ENCODE results near the gene ASB16. TPM values are rescaled to one million over a fixed set of nuclear protein-coding genes. Genes with fewer than 3 reads are reported as not detected.
A peak's percentile ranks its signal among the peaks of the same experiment; 100 is the strongest.

Gene ASB16
- total and polyA plus RNA-seq, 2 donors (not counting 3 experiments of a cell fraction or from before 2014, with no cell fraction given): not detected

DNA sequence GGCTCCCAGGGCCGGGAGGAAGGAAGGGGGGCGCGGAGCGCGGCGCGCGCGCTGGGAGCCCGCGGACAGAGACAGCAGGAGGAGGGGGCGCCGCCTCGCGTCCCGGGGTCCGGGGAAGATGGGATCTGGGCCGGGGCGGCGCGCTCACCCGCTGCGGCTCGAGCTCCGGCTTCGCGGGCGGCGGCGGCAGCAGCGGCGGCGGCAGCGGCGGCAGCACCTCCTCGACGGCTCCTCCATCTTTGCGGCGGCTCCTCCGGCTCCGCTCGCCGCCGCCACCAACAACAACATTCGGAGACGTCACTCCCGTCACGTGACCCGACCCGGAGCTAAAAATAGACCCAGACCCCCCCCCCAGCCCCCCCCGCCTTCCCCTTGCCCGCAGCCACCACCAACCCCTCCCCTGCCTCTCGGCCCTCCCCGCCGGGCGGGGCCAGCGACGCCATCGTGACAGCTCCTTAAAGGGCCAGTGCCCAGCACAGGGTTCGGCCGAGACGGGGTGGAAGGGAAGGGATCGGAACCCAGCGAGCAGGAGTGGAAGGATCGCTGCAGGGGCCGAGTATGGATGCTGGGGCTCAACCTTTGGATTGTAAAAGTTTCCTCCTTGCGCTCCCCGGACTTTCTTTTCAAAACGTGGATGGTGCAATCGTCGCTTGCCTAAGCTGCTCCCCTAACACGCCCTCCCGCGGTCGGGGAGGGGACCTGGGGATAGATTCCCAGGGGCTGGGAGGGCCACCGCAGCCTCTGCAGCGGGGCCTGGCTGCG lies 47.0 kb upstream of the ASB16 start, which contains the start of gene HDAC5:
TSS of gene HDAC5 (minus strand) at position 286 of the 762 bp plus-strand sequence. CDS start 6,126 bp downstream, outside the sequence.
- Histone ChIP-seq H3K27ac (ENCODE audit: insufficient read depth, low read depth, low read length) (peak within 1 kb of the TSS; percentile 51), H3K4me1 (ENCODE audit: control insufficient read depth, extremely low read depth, insufficient read depth, low read length) (peaks cover 7% of the 10 kb centered on the region), H3K27me3 (ENCODE audit: control insufficient read depth in 2 of 2, insufficient read depth in 2 of 2, low read length in 2 of 2) (peaks cover 2 to 7% of the 10 kb centered on the region in 2 experiments), H3K4me3 (replicated peaks in 1 of 3; ENCODE audit: insufficient read depth in 1 of 3, low read depth in 1 of 3, low read length in 3 of 3) (peak within 1 kb of the TSS; percentile 58 to 80 (median 78)), H4K20me1 (replicated peaks; ENCODE audit: control insufficient read depth, extremely low read depth, insufficient read depth, low read length) (no peaks in the 10 kb centered on the region), H3K4me2 (ENCODE audit: insufficient read depth, low read length) (peak within 1 kb of the TSS; percentile 75), H2AFZ (ENCODE audit: low read depth, low read length) (peak within 1 kb of the TSS; percentile 89), H3K79me2 (ENCODE audit: control insufficient read depth, insufficient read depth, low read length) (no peaks in the 10 kb centered on the region), H3K9ac (replicated peaks; ENCODE audit: extremely low read depth, insufficient read depth, low read length) (peak within 1 kb of the TSS; percentile 86), H3K9me3 (replicated peaks; ENCODE audit: control insufficient read depth, insufficient read depth, low read length) (no peaks in the 10 kb centered on the region), H3K9me1 (replicated peaks; ENCODE audit: control insufficient read depth, extremely low read depth, insufficient read depth, low read length) (no peaks in the 10 kb centered on the region), H3K36me3 (ENCODE audit: control insufficient read depth in 2 of 2, extremely low read depth in 1 of 2, insufficient read depth in 2 of 2, low read length in 2 of 2) (no peaks in the 10 kb centered on the region)
- intact Hi-C loops (cut with micrococcal nuclease) (loop anchor here (1.0 kb wide), 5 partner anchors 12 to 57 kb away; partner anchors contain the start of genes G6PC3 and LSM12), dilution Hi-C loops (cut with MboI; ENCODE audit: extremely low pct_ligation_motif_present, low sequenced_read_pairs) (no loop called here)
- TF ChIP-seq FOS (IDR thresholded peaks at IDR 0.05; ENCODE audit: borderline replicate concordance, insufficient read depth, low read length) (no peak), POLR2AphosphoS5 (IDR thresholded peaks at IDR 0.05; ENCODE audit: insufficient read depth, low read depth, low read length) (peak; percentile 66), EZH2 (IDR thresholded peaks at IDR 0.05; ENCODE audit: borderline replicate concordance, low read depth, low read length, severe bottlenecking) (no peak)
- TF ChIP-seq, protein P1, sequence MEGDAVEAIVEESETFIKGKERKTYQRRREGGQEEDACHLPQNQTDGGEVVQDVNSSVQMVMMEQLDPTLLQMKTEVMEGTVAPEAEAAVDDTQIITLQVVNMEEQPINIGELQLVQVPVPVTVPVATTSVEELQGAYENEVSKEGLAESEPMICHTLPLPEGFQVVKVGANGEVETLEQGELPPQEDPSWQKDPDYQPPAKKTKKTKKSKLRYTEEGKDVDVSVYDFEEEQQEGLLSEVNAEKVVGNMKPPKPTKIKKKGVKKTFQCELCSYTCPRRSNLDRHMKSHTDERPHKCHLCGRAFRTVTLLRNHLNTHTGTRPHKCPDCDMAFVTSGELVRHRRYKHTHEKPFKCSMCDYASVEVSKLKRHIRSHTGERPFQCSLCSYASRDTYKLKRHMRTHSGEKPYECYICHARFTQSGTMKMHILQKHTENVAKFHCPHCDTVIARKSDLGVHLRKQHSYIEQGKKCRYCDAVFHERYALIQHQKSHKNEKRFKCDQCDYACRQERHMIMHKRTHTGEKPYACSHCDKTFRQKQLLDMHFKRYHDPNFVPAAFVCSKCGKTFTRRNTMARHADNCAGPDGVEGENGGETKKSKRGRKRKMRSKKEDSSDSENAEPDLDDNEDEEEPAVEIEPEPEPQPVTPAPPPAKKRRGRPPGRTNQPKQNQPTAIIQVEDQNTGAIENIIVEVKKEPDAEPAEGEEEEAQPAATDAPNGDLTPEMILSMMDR (IDR thresholded peaks at IDR 0.05; ENCODE audit: extremely low read depth in 1 of 2, insufficient read depth in 1 of 2, low read depth in 1 of 2, low read length in 2 of 2): peak; percentile 51 to 63
- TF ChIP-seq, protein P2, sequence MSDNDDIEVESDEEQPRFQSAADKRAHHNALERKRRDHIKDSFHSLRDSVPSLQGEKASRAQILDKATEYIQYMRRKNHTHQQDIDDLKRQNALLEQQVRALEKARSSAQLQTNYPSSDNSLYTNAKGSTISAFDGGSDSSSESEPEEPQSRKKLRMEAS (IDR thresholded peaks at IDR 0.05; ENCODE audit: insufficient read depth, insufficient read length): peak; percentile 69
- BruUV-seq (replicated peaks): no TSS peak
- POLR2A ChIA-PET: interaction anchor here (0.6 to 1.2 kb wide), 8 partner anchors 14 to 82 kb away, joined by 3 to 6 read pairs (median 4); partner anchors contain the start of gene LSM12
- FAIRE-seq (peak; percentile 91), DNase-seq (ENCODE audit: low read depth, low spot score) (peak; percentile 95)
- CTCF ChIA-PET: interaction anchor here (0.5 to 2.2 kb wide), 30 partner anchors 8 to 213 kb away, joined by 3 to 17 read pairs (median 6); partner anchors contain the start of genes G6PC3, HROB and LSM12

All from endothelial cell of umbilical vein (primary cell).